Endothelial cell of hepatic sinusoid (primary cell): ENCODE data around the gene PCSK2.

Source experiments
- in situ Hi-C: cut with HindIII; loops from 2 replicates; pipeline ENCODE4 v1.10.0; 2017; ENCODE audit warnings: low sequenced_read_pairs

PCSK2 gene

GRCh38 chr20:17390655-17391054, 163.8 kb downstream of the PCSK2 start:
- in situ Hi-C loops, result no loop called here

GRCh38 chr20:17391127-17391771, 164.4 kb downstream of the PCSK2 start:
- in situ Hi-C loops, result no loop called here

- in situ Hi-C loops, result no loop called here
These were observed 167.6 kb downstream of the PCSK2 start for GRCh38 chr20:17394411-17394810.

GRCh38 chr20:17395729-17396128, 168.9 kb downstream of the PCSK2 start:
- in situ Hi-C loops, result no loop called here

GRCh38 chr20:17399303-17399985, 172.6 kb downstream of the PCSK2 start:
- in situ Hi-C loops, result no loop called here

GRCh38 chr20:17403461-17403860, 176.6 kb downstream of the PCSK2 start:
- in situ Hi-C loops, result no loop called here

GRCh38 chr20:17406051-17406590, 179.3 kb downstream of the PCSK2 start:
- in situ Hi-C loops, result no loop called here

- in situ Hi-C loops, result no loop called here
These were observed 180.7 kb downstream of the PCSK2 start for GRCh38 chr20:17407550-17407949.

- in situ Hi-C loops, result no loop called here
These were observed 190.4 kb downstream of the PCSK2 start for GRCh38 chr20:17417225-17417624.

- in situ Hi-C loops, result no loop called here
These were observed 191.9 kb downstream of the PCSK2 start for GRCh38 chr20:17418737-17419136.

- in situ Hi-C loops, result no loop called here
These were observed 192.7 kb downstream of the PCSK2 start for GRCh38 chr20:17419479-17420041.

GRCh38 chr20:17421493-17421892, 194.7 kb downstream of the PCSK2 start:
- in situ Hi-C loops, result no loop called here

- in situ Hi-C loops, result no loop called here
These were observed 196.9 kb downstream of the PCSK2 start for GRCh38 chr20:17423782-17424181.

- in situ Hi-C loops, result no loop called here
These were observed 200.8 kb downstream of the PCSK2 start for GRCh38 chr20:17427638-17428037.

GRCh38 chr20:17430125-17430950, 203.5 kb downstream of the PCSK2 start:
- in situ Hi-C loops, result loop anchor here (5.0 kb wide), 1 partner anchor 608 kb away; no protein-coding TSS in a partner anchor

GRCh38 chr20:17431621-17432364, 205.0 kb downstream of the PCSK2 start:
- in situ Hi-C loops, result loop anchor here (5.0 kb wide), 1 partner anchor 609 kb away; no protein-coding TSS in a partner anchor

- in situ Hi-C loops, result no loop called here
These were observed 209.8 kb downstream of the PCSK2 start for GRCh38 chr20:17436664-17437063.

GRCh38 chr20:17437251-17437650, 210.4 kb downstream of the PCSK2 start:
- in situ Hi-C loops, result no loop called here

GRCh38 chr20:17438436-17439039, 211.7 kb downstream of the PCSK2 start:
- in situ Hi-C loops, result no loop called here
